ENCODE results near the gene FAM83G.
A peak's percentile ranks its signal among the peaks of the same experiment; 100 is the strongest.
"Not testable (repeated sequence)": the region's sequence is repeated elsewhere in the genome, so short reads cannot be mapped to it uniquely, and the experiment has no call there.

The FAM83G gene, protein sequence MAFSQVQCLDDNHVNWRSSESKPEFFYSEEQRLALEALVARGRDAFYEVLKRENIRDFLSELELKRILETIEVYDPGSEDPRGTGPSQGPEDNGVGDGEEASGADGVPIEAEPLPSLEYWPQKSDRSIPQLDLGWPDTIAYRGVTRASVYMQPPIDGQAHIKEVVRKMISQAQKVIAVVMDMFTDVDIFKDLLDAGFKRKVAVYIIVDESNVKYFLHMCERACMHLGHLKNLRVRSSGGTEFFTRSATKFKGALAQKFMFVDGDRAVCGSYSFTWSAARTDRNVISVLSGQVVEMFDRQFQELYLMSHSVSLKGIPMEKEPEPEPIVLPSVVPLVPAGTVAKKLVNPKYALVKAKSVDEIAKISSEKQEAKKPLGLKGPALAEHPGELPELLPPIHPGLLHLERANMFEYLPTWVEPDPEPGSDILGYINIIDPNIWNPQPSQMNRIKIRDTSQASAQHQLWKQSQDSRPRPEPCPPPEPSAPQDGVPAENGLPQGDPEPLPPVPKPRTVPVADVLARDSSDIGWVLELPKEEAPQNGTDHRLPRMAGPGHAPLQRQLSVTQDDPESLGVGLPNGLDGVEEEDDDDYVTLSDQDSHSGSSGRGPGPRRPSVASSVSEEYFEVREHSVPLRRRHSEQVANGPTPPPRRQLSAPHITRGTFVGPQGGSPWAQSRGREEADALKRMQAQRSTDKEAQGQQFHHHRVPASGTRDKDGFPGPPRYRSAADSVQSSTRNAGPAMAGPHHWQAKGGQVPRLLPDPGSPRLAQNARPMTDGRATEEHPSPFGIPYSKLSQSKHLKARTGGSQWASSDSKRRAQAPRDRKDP

DNA sequence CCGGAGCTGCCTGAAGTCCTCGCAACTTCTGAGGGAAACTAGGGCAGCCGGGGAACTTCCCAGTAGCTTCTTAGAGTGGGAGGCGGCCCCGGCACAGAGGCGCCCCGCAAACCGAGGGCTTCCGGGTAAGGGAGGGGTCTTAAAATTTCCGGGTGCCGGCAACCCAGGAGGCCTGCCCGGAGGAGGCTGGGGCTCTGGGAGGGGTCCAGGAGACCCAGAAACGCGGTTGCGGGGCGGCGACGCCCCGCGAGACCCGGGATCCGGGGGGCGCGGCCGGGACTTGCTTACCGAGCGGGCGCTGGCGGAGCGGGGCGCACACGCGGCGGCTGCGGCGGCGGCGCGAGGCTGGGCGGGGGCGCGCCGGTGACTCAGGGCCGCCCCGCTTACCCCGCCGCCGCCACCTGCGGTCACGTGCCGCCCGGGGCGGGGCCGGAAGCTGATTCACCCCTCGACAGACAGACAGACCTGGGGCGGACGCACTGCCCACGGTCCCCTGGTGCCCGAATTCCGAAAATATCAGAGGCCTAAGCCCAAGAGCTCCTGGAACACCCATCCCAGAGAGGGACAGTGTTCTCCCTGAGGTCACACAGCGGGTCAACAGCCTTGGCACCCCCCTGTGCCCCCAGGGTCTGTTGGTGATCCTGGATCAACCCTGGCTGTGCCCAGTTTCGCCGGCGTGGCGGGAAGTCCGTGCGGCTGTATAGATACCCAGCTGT, at the start of gene FAM83G:
Gene FAM83G (minus strand): TSS at position 344 of the 716 bp plus-strand sequence. CDS start 723 bp downstream, outside the sequence.
- TF ChIP-seq, protein P1, sequence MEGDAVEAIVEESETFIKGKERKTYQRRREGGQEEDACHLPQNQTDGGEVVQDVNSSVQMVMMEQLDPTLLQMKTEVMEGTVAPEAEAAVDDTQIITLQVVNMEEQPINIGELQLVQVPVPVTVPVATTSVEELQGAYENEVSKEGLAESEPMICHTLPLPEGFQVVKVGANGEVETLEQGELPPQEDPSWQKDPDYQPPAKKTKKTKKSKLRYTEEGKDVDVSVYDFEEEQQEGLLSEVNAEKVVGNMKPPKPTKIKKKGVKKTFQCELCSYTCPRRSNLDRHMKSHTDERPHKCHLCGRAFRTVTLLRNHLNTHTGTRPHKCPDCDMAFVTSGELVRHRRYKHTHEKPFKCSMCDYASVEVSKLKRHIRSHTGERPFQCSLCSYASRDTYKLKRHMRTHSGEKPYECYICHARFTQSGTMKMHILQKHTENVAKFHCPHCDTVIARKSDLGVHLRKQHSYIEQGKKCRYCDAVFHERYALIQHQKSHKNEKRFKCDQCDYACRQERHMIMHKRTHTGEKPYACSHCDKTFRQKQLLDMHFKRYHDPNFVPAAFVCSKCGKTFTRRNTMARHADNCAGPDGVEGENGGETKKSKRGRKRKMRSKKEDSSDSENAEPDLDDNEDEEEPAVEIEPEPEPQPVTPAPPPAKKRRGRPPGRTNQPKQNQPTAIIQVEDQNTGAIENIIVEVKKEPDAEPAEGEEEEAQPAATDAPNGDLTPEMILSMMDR (IDR thresholded peaks at IDR 0.05; ENCODE audit: unreplicated experiment in 3 of 3): no peak
- H3K27ac Mint-ChIP-seq: no peak within 1 kb of the TSS
- peaks cover 8% of the 10 kb centered on the region for H3K4me1 Mint-ChIP-seq
- H3K9me3 Mint-ChIP-seq: peaks cover 4% of the 10 kb centered on the region
- no peaks in the 10 kb centered on the region for H3K36me3 Mint-ChIP-seq (ENCODE audit: low read depth)
- H3K4me3 Mint-ChIP-seq: peak within 1 kb of the TSS; percentile 72 to 85 (median 80)
- H3K27me3 Mint-ChIP-seq (ENCODE audit: low read depth): peaks cover 26% of the 10 kb centered on the region

DNA sequence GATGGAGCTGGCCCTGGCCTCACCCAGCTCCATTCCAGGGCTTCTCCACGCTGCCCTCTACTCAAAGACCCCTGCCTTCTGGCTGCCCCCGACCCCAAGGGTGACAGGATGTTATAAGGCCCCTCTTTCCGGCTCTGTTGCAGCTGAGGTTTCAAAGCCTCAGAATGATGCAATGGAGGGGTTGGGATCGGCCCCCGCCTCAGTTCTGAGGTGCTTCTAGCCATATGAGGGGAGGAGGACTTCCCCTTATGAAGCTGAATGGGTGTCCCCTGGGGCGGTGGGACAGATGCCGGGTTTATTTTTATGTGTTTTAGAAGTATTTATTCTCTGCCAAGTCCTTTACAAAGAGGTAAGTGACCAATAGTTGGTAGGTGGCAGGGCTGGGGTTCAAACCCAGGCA, 44.3 kb upstream of the FAM83G start:
- not testable (repeated sequence) for H3K9me3 Mint-ChIP-seq; H3K4me1 Mint-ChIP-seq; H3K27ac Mint-ChIP-seq; H3K27me3 Mint-ChIP-seq (ENCODE audit: low read depth); H3K4me3 Mint-ChIP-seq; H3K36me3 Mint-ChIP-seq (ENCODE audit: low read depth)

DNA sequence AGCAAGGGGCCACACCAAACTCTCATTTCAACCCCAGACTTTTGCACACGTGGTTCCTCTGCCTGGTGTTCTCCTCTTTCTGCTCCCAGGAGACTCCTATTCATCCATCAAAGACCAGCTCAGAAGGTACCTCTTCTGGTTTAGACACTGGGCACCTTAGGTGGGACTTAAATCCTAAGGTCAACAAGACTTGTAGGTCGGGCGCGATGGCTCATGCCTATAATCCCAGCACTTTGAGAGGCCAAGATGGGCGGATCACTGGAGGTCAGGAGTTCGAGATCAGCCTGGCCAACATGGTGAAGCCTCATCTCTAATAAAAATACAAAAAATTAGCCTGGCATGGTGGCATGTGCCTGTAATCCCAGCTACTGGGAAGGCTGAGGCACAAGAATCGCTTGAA, 42.9 kb upstream of the FAM83G start:
- not testable (repeated sequence) for H3K4me1 Mint-ChIP-seq; H3K36me3 Mint-ChIP-seq (ENCODE audit: low read depth); H3K4me3 Mint-ChIP-seq; H3K9me3 Mint-ChIP-seq; H3K27me3 Mint-ChIP-seq (ENCODE audit: low read depth); H3K27ac Mint-ChIP-seq

DNA sequence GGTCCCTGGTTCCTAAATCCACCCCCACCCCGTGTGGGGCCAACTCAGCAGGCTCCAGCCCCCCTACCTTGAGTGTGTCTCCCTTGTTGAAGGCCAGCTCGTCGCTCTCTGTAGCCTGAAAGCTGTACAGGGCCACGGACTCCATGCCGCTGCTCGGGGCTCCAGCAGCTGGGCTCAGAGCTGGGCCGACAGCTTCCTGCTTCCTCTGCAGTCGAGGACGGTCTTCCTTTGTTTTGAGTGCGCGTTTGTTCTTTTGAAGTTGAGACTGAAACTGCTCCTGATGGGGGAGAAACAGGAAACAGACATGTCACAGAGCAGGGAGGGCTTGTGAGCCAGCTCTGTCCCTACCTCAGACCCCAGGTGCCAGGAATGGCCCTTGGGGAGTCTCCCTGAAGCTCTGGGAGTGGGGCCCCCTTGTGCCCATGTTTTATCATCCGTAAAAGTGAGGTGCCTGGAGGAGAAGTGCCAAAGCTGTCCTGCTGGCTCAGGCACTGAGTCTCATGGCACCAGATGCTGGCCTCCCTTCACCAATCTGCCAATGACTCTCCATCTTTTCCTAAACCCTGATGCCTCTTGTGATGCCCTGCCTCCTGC, 42.3 kb upstream of the FAM83G start, which contains the start of gene GRAP:
Gene GRAP (minus strand): TSS at position 176 of the 594 bp plus-strand sequence. CDS start 31 bp downstream, at position 145.
- not testable (repeated sequence) for H3K4me1 Mint-ChIP-seq; H3K27me3 Mint-ChIP-seq (ENCODE audit: low read depth); H3K4me3 Mint-ChIP-seq; H3K27ac Mint-ChIP-seq; H3K9me3 Mint-ChIP-seq; H3K36me3 Mint-ChIP-seq (ENCODE audit: low read depth)

DNA sequence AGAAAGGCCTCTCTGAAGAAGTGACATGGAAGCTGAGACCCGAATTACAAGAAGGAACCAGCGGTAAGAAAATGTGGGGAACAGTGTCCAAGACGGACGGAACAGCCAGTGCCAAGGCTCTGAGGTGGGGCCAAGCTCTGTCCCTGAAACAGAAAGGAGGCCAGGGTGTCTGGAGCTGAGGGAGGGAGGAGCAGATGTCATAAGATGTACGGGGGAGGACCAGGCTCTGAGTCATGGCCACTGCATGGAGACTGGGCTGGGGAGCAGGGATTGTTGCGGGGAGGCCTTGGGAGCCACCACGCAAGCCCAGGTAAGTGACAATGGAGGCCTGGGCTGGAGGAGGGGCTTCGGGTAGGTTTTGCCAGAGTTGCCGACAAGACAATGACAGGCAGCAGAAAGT, 40.1 kb upstream of the FAM83G start:
- not testable (repeated sequence) for H3K27ac Mint-ChIP-seq; H3K4me1 Mint-ChIP-seq; H3K27me3 Mint-ChIP-seq (ENCODE audit: low read depth); H3K9me3 Mint-ChIP-seq; H3K4me3 Mint-ChIP-seq; H3K36me3 Mint-ChIP-seq (ENCODE audit: low read depth)

DNA sequence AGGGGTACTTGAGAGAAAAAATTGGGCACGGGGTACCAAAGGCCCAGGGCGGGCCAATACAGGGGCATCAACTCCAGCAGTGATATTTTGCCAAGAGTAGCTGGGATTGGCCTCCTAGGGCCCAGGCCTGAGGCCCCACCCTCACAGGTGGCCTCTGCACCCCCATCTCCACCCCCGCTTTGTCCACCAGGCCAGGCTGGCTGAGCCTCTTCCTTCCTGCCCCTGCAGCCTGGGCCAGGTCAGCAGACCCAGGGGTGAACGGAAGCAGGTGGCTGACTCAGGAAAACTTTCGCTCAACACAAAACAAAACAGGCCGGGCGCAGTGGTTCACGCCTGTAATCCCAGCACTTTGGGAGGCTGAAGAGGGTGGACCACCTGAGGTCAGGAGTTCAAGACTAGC, 38.5 kb upstream of the FAM83G start:
- H3K4me3 Mint-ChIP-seq; H3K36me3 Mint-ChIP-seq (ENCODE audit: low read depth): not testable (repeated sequence)

DNA sequence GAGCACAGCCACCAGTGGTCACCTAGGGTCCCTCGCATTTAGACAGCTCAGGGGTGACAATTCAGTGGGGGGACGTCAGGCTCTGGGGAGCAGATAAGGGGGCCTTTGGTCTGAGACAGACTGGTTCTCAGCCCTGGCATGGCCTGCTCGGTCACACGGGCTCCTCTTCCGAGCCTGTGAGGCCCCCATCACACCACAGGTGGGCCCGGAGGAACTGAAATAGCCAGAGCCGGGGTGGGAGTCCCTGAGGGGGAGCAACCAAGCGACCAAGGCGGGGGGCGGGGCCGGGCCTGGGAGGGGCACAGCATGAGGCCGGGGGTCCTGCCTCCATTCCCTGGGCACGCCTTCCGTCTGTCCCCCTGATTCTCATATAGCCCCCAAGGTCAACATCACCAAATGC, 37.8 kb upstream of the FAM83G start:
- H3K4me1 Mint-ChIP-seq; H3K36me3 Mint-ChIP-seq (ENCODE audit: low read depth); H3K9me3 Mint-ChIP-seq; H3K27me3 Mint-ChIP-seq (ENCODE audit: low read depth); H3K4me3 Mint-ChIP-seq; H3K27ac Mint-ChIP-seq: not testable (repeated sequence)

More for the DNA sequence above, 38.5 kb upstream of the FAM83G start:
- not testable (repeated sequence) for H3K27ac Mint-ChIP-seq; H3K9me3 Mint-ChIP-seq; H3K27me3 Mint-ChIP-seq (ENCODE audit: low read depth); H3K4me1 Mint-ChIP-seq

DNA sequence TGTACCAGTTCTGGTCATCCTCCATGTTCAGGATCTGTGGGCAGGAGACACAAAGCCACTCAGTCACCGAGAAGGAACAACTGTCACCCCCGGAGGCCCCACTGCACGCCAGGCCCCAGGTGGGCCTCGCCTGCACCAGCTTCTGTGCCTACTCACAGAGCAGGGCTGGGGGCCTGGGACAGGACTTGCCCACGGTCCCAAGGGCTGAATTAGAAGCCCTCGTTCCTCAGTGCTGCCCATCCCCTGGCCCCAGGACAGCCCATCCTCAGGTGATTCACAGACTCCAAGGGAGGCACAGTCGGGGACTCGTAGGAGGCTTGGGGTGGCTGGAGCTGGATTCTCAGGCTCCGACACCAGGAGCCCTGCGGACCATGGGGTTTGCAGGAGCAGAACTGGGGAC, 37.3 kb upstream of the FAM83G start:
- H3K4me3 Mint-ChIP-seq; H3K4me1 Mint-ChIP-seq; H3K36me3 Mint-ChIP-seq (ENCODE audit: low read depth); H3K27ac Mint-ChIP-seq; H3K27me3 Mint-ChIP-seq (ENCODE audit: low read depth); H3K9me3 Mint-ChIP-seq: not testable (repeated sequence)

DNA sequence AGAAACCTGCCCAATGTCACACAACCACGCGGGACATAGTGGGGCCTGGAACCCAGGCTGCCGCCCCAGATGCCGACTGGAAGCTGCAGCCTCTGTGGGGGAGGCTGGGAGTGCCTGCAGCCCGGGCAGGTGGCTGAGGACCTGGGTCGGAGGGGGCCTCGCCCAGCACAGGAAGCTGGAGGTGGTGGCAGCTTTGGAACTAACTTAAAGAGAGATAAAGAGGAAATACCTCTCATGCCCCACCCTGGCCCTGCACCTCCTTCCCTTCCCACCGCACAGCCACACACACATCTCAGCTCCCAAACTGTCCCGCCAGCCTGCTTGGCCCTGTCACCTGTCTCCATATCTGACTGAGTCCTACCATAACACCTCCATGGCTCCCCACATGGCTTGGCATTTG, 35.8 kb upstream of the FAM83G start:
- H3K36me3 Mint-ChIP-seq (ENCODE audit: low read depth); H3K4me1 Mint-ChIP-seq; H3K27ac Mint-ChIP-seq; H3K4me3 Mint-ChIP-seq; H3K9me3 Mint-ChIP-seq; H3K27me3 Mint-ChIP-seq (ENCODE audit: low read depth): not testable (repeated sequence)

DNA sequence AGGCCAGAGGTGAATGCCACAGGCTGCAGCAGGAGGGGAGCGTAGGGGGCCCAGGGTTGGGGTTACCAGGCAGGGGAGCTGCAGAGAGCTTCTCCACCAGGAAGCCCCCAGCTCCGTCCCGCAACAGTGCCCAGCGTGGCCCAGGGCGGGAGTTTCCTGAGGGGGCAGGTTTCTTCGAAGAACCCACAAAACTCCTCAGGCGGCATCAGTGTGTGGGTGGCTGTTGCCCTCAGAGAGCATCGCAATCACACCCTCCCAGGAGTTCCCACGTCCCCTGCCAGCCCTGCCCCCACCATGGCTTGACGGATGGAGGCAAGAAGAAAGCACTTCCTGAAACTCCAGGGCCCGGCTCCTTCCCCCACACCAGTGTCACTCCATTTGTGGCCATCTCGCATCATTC, 34.2 kb upstream of the FAM83G start:
- H3K27ac Mint-ChIP-seq; H3K36me3 Mint-ChIP-seq (ENCODE audit: low read depth); H3K4me1 Mint-ChIP-seq: not testable (repeated sequence)

DNA sequence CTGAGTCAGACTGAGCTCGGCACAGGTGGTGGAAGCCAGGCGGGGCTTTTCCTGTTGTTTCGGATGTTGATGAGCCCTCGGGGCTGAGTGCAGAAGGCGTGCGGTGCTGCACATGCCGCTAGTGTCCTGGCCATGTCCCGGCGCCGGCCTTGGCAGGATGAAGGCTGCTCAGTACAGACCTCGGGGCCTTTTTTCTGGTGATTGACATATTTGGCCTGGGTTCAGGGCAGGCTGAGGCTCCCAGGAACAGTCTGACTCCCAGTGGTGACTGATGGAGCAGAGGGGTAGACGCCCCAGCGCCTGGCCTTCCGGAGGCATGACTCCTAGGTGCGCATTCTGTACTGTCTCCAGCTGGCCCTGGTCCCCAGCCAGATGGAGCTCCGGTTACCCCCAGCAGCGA, 33.4 kb upstream of the FAM83G start:
- not testable (repeated sequence) for H3K4me1 Mint-ChIP-seq; H3K9me3 Mint-ChIP-seq; H3K27ac Mint-ChIP-seq; H3K36me3 Mint-ChIP-seq (ENCODE audit: low read depth); H3K27me3 Mint-ChIP-seq (ENCODE audit: low read depth); H3K4me3 Mint-ChIP-seq

More for the DNA sequence above, 34.2 kb upstream of the FAM83G start:
- H3K9me3 Mint-ChIP-seq; H3K27me3 Mint-ChIP-seq (ENCODE audit: low read depth); H3K4me3 Mint-ChIP-seq: not testable (repeated sequence)

DNA sequence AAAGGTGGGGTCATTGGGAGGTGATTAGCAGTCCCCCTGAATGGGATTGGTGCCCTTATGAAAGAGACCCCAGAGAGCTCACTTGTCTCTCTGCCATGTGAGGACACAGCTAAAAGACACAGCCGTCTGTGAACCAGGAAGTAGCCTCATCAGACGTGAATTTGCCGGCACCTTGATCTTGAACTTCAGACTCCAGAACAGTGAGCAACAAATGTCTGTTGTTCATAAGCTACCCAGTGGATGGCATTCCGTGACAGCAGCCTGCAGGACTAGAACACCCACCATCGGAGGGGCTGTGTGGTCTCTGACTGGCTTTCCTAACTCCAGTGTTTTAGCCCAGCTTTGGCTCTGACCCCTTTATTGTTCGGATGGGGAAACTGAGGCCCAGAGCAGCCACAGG, 33.0 kb upstream of the FAM83G start:
- not testable (repeated sequence) for H3K27ac Mint-ChIP-seq; H3K27me3 Mint-ChIP-seq (ENCODE audit: low read depth); H3K4me1 Mint-ChIP-seq; H3K4me3 Mint-ChIP-seq; H3K9me3 Mint-ChIP-seq; H3K36me3 Mint-ChIP-seq (ENCODE audit: low read depth)

DNA sequence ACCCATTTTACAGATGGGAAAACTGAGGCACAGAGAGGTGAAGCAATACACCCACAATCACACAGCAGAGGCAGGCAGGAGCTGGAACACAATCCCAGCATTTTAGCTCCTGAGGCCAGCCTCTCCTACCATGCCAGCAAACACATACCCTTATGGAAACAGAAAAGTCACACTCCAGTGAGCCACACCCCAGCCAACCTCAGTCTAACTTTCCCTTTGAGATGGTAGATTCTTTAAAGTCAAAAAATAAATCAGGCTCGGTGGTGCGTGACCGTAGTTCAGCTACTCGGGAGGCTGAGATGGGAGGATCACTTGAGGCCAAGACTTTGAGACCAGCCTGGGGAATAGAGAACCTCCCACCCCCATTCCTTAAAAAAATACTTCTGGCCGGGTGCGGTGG, 31.6 kb upstream of the FAM83G start:
- not testable (repeated sequence) for H3K27ac Mint-ChIP-seq; H3K27me3 Mint-ChIP-seq (ENCODE audit: low read depth); H3K4me3 Mint-ChIP-seq; H3K36me3 Mint-ChIP-seq (ENCODE audit: low read depth); H3K4me1 Mint-ChIP-seq; H3K9me3 Mint-ChIP-seq
